AG09309 (cell line): ENCODE data around the gene AGPAT2.
"Not testable (repeated sequence)": the region's sequence is repeated elsewhere in the genome, so short reads cannot be mapped to it uniquely, and the experiment has no call there.

ENCODE experiments used
- DNase-seq: peaks from one replicate; pipeline ENCODE4 v3.0.0-alpha.2; 2010; ENCODE audit warnings: low read depth
- H3K4me3 ChIP-seq: 2 replicates; pipeline ENCODE4 v1.5.1; 2011; ENCODE audit warnings: mild to moderate bottlenecking, low read depth, low read length, moderate library complexity; ENCODE audit not compliant: control insufficient read depth
- TF ChIP-seq, protein P1 (sequence below): IDR thresholded peaks from 2 replicates; pipeline ENCODE4 v1.5.1; 2011; ENCODE audit warnings: mild to moderate bottlenecking, low read depth, low read length, inconsistent platforms; ENCODE audit not compliant: insufficient read depth, control insufficient read depth; ENCODE audit errors: missing control alignments

The AGPAT2 gene

DNA sequence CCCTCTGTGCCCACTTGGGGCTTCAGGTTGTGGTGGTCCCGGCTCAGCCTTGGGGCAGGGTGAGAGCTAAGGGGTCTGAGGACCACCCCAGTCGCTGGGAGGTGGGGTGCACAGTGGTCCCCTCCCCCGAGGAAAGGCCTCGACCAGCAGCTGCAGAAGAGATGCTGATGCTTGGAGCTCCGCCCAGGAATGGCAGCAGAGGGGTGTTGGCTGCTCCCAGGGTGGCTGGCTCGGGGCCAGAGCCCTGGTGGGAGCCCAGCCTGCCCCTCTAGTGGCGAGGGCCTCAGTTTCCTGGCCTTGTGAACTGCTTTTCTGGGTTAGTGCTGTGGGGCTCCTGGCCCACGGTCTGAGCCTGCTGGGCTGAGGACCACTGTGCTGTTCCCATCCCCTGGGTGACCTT lies 26.3 kb upstream of the AGPAT2 start:
- TF ChIP-seq, protein P1, sequence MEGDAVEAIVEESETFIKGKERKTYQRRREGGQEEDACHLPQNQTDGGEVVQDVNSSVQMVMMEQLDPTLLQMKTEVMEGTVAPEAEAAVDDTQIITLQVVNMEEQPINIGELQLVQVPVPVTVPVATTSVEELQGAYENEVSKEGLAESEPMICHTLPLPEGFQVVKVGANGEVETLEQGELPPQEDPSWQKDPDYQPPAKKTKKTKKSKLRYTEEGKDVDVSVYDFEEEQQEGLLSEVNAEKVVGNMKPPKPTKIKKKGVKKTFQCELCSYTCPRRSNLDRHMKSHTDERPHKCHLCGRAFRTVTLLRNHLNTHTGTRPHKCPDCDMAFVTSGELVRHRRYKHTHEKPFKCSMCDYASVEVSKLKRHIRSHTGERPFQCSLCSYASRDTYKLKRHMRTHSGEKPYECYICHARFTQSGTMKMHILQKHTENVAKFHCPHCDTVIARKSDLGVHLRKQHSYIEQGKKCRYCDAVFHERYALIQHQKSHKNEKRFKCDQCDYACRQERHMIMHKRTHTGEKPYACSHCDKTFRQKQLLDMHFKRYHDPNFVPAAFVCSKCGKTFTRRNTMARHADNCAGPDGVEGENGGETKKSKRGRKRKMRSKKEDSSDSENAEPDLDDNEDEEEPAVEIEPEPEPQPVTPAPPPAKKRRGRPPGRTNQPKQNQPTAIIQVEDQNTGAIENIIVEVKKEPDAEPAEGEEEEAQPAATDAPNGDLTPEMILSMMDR = no peak
- no peak for DNase-seq
- H3K4me3 ChIP-seq = no peak overlapping the region

GRCh38 chr9:136712690-136713544 lies 25.7 kb upstream of the AGPAT2 start:
- no peak for DNase-seq
- TF ChIP-seq, protein P1 = no peak
- no peak overlapping the region for H3K4me3 ChIP-seq

DNA sequence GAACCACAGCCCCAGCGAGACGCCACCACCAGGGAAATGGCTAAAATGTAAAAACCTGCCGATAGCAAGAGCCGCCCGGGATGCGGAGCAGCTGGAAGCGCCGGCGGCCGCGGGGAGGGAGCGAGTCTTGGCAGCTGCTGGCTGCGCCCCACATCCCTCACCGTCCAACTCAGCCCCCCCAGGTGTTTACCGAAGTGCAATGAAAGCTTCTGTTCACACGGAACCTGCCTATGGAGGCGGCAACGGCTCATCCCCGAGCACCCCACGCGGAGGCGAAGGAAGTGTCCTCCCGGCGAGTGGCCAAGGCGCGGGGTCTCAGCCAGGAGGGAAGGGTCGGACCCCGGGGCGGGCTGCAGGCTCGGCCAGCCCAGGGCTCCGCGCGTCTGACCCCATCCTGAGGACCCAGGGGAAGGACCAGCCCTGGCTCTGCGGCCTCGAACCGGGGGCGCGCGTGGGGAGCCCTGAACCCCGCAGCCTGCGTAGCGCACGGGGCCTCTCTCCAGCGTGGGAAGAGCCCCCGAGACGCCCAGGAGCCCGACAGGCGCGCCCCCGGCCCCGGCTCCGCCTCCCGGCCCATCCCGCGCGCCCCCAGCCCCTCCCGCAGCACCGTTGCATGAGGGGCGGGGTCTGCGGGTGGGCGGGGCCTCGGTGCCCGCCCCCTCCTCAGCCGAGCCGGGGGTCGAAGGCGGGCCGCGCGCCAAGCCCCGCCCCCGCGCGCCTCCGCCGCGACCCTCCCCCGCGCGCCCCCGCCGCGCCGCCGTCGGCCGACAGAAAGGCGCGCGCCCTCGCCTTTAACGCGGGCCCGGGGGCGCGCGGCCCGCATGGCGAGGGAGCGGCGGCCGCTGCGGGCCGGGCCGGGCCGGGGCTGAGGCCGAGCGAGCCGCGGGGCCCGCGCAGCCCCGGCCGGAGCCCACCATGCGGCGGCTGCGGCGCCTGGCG lies 24.8 kb upstream of the AGPAT2 start, which contains the start of gene DIPK1B:
DIPK1B (plus strand) TSS at position 822 of the 939 bp plus-strand sequence; CDS start at position 916, 94 bp downstream.
- no peak for DNase-seq
- TF ChIP-seq, protein P1 = no peak
- H3K4me3 ChIP-seq = no peak within 1 kb of the TSS

DNA sequence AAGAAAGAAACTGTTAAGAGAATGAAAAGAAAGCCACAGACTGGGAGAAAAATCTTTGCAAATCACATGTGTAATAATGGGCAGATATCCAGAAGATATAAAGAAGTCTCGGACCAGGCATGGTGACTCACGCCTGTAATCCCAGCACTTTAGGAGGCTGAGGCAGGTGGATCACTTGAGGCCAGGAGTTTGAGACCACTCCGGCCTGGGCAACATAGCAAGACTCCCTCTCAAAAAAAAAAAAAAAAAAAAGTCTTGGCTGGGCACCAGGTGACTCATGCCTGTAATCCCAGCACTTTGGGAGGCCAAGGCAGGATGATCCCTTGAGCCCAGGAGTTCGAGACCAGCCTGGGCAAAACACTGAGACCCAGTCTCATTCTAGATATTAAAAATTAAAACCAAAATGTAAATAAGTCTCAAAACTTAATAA lies 24.0 kb upstream of the AGPAT2 start:
- not testable (repeated sequence) for H3K4me3 ChIP-seq

GRCh38 chr9:136710543-136710942 lies 23.3 kb upstream of the AGPAT2 start:
- TF ChIP-seq, protein P1 = no peak
- DNase-seq = no peak
- H3K4me3 ChIP-seq = no peak overlapping the region

More for the DNA sequence above, 24.0 kb upstream of the AGPAT2 start:
- DNase-seq = not testable (repeated sequence)

GRCh38 chr9:136709454-136710109 lies 22.3 kb upstream of the AGPAT2 start:
- TF ChIP-seq, protein P1 = no peak
- DNase-seq = no peak
- no peak overlapping the region for H3K4me3 ChIP-seq
